GM12864 (cell line): ENCODE measurements around the gene YWHAQ.

Experiments used
- DNase-seq: peaks from one replicate; pipeline ENCODE4 v3.0.0-alpha.2; 2011; ENCODE audit warnings: low read depth
- H3K4me3 ChIP-seq: 2 replicates; pipeline ENCODE4 v1.5.1; 2011; ENCODE audit warnings: mild to moderate bottlenecking, low read depth, low read length, control low read depth
- CTCF ChIP-seq: IDR thresholded peaks from 2 replicates; pipeline ENCODE4 v1.5.1; 2011; ENCODE audit warnings: low read depth, mild to moderate bottlenecking, moderate library complexity, low read length, control low read depth, inconsistent platforms; ENCODE audit errors: missing control alignments

YWHAQ gene

GRCh38 chr2:9644021-9644420, 13.2 kb upstream of the YWHAQ start:
- H3K4me3 ChIP-seq: no peak overlapping the region
- DNase-seq: no peak
- TF ChIP-seq CTCF: no peak

- no peak overlapping the region for H3K4me3 ChIP-seq
- TF ChIP-seq CTCF: no peak
- DNase-seq: no peak
Measured at GRCh38 chr2:9641641-9642040, 10.8 kb upstream of the YWHAQ start.

GRCh38 chr2:9640403-9641104, 9.8 kb upstream of the YWHAQ start:
- no peak for TF ChIP-seq CTCF
- no peak overlapping the region for H3K4me3 ChIP-seq
- no peak for DNase-seq

GRCh38 chr2:9639740-9640343, 9.0 kb upstream of the YWHAQ start:
- no peak overlapping the region for H3K4me3 ChIP-seq
- TF ChIP-seq CTCF: no peak
- DNase-seq: no peak

- no peak for TF ChIP-seq CTCF
- DNase-seq: no peak
- no peak overlapping the region for H3K4me3 ChIP-seq
Measured at GRCh38 chr2:9639000-9639602, 8.3 kb upstream of the YWHAQ start.

GRCh38 chr2:9638532-9638931, 7.7 kb upstream of the YWHAQ start:
- no peak for DNase-seq
- no peak for TF ChIP-seq CTCF
- H3K4me3 ChIP-seq: no peak overlapping the region
